Left ventricle myocardium inferior (tissue), 1 donor: ENCODE data around the gene TJP3. TPM values are rescaled to one million over a fixed set of nuclear protein-coding genes. Genes with fewer than 3 reads are reported as not detected.

Experiments
- DNase-seq: peaks from one replicate; pipeline ENCODE4 v3.0.0-alpha.2; 2020
- H3K27ac ChIP-seq: fragments of 200-600 bp; replicated peaks from 2 replicates; pipeline ENCODE4 v1.8.0; 2021
- H3K27me3 ChIP-seq: fragments of 200-600 bp; 2 replicates; pipeline ENCODE4 v1.8.0; 2021; ENCODE audit warnings: low read depth
- H3K36me3 ChIP-seq: fragments of 200-600 bp; 2 replicates; pipeline ENCODE4 v1.8.0; 2021
- H3K4me1 ChIP-seq: fragments of 200-600 bp; 2 replicates; pipeline ENCODE4 v1.8.0; 2021
- H3K4me3 ChIP-seq: fragments of 200-600 bp; 2 replicates; pipeline ENCODE4 v1.8.0; 2021; ENCODE audit warnings: mild to moderate bottlenecking, moderate library complexity
- H3K9me3 ChIP-seq: fragments of 200-600 bp; replicated peaks from 2 replicates; pipeline ENCODE4 v1.8.0; 2021
- CTCF ChIP-seq: fragments of 200-600 bp; IDR thresholded peaks from 2 replicates; pipeline ENCODE4 v1.8.0; 2021; ENCODE audit warnings: antibody characterized with exemption, mild to moderate bottlenecking, borderline replicate concordance
- intact Hi-C: fragments of 100-400 bp; cut with micrococcal nuclease; formaldehyde crosslinking; loops from one replicate; pipeline ENCODE4 v1.11.0; 2022
- total RNA-seq: library from RNA; stranded (reverse); fragmentation: NEBNext Ultra II Directional; extraction: Animal tissue kit (Norgen Biotek cat#: 25700); gene quantifications from one replicate; pipeline ENCODE4 v1.2.1, GENCODE V29; 2021
- donor health status: DM: no; HTN: yes; CAD: no; lungs with severe emphysema.

The TJP3 gene
- total RNA-seq, 1 donor from 2014 or later, result not detected

GRCh38 chr19:3740431-3740830 is 32.2 kb downstream of the TJP3 start:
- H3K4me1 ChIP-seq, result no peaks in the 10 kb centered on the region
- H3K9me3 ChIP-seq, result no peaks in the 10 kb centered on the region
- intact Hi-C loops, result no loop called here
- DNase-seq, result no peak
- H3K27ac ChIP-seq, result no peak overlapping the region
- H3K36me3 ChIP-seq, result no peaks in the 10 kb centered on the region
- H3K27me3 ChIP-seq, result peaks cover 20% of the 10 kb centered on the region
- no peak overlapping the region for H3K4me3 ChIP-seq
- no peak for TF ChIP-seq CTCF

GRCh38 chr19:3743486-3743885 is 35.3 kb downstream of the TJP3 start:
- Histone ChIP-seq H3K4me1 (no peaks in the 10 kb centered on the region), H3K27ac (no peak overlapping the region), H3K9me3 (no peaks in the 10 kb centered on the region), H3K4me3 (no peak overlapping the region), H3K36me3 (no peaks in the 10 kb centered on the region), H3K27me3 (peaks cover 24% of the 10 kb centered on the region)
- no peak for TF ChIP-seq CTCF
- intact Hi-C loops, result no loop called here
- no peak for DNase-seq

GRCh38 chr19:3745363-3746045 is 37.3 kb downstream of the TJP3 start:
- no peak for DNase-seq
- peaks cover 9% of the 10 kb centered on the region for H3K36me3 ChIP-seq
- peaks cover 19% of the 10 kb centered on the region for H3K27me3 ChIP-seq
- H3K9me3 ChIP-seq, result no peaks in the 10 kb centered on the region
- no peak for TF ChIP-seq CTCF
- no peaks in the 10 kb centered on the region for H3K4me1 ChIP-seq
- no peak overlapping the region for H3K27ac ChIP-seq
- intact Hi-C loops, result no loop called here
- H3K4me3 ChIP-seq, result no peak overlapping the region

GRCh38 chr19:3746371-3747056 is 38.3 kb downstream of the TJP3 start:
- Histone ChIP-seq H3K27me3 (peaks cover 19% of the 10 kb centered on the region), H3K36me3 (peaks cover 19% of the 10 kb centered on the region), H3K27ac (no peak overlapping the region), H3K9me3 (no peaks in the 10 kb centered on the region), H3K4me1 (no peaks in the 10 kb centered on the region), H3K4me3 (no peak overlapping the region)
- no peak for DNase-seq
- intact Hi-C loops, result no loop called here
- TF ChIP-seq CTCF, result no peak

GRCh38 chr19:3748965-3749364 is 40.8 kb downstream of the TJP3 start:
- Histone ChIP-seq H3K4me1 (no peaks in the 10 kb centered on the region), H3K36me3 (peaks cover 44% of the 10 kb centered on the region), H3K27ac (no peak overlapping the region), H3K27me3 (peaks cover 19% of the 10 kb centered on the region), H3K4me3 (no peak overlapping the region), H3K9me3 (no peaks in the 10 kb centered on the region)
- DNase-seq, result no peak
- TF ChIP-seq CTCF, result no peak
- intact Hi-C loops, result no loop called here
